GM12878 (cell line): Measurements from ENCODE around the gene PCYOX1L. TPM values are rescaled to one million over a fixed set of nuclear protein-coding genes. Genes with fewer than 3 reads are reported as not detected.

ENCODE experiments used
- ATAC-seq: fragments of 200-7000 bp; cut with Tn5 transposase; 3 replicates; pipeline ENCODE4 v1.9.1; 2020; ENCODE audit warnings: mild to moderate bottlenecking, moderate library complexity
- BruUV-seq: library from RNA; stranded (reverse); fragments of 400-500 nt; replicated peaks from 2 replicates; lab custom pipeline; 2021; lab: Mats Ljungman, UMichigan
- CTCF ChIA-PET: fragments of 300-600 bp; sonication (Branson Sonifier 250); formaldehyde crosslinking; extraction: SDS; loops from one replicate; lab custom pipeline; 2021; ENCODE audit warnings: inconsistent platforms; lab: Yijun Ruan, JAX
- POLR2A ChIA-PET: fragments of 350-600 bp; formaldehyde crosslinking; extraction: SDS; loops from one replicate; lab custom pipeline; 2021; ENCODE audit warnings: inconsistent platforms; lab: Charles Lee
- RAD21 ChIA-PET: fragments of 300-600 bp; sonication (Branson Sonifier 250); formaldehyde crosslinking; loops from one replicate; lab custom pipeline; 2023; ENCODE audit warnings: antibody characterized with exemption; ENCODE audit not compliant: unreplicated experiment; lab: Charles Lee
- SMC1A ChIA-PET: fragments of 300-600 bp; sonication (Branson Sonifier 250); formaldehyde crosslinking; loops from one replicate; lab custom pipeline; 2023; ENCODE audit not compliant: unreplicated experiment, uncharacterized antibody; lab: Charles Lee
- DNase-seq: peaks from one replicate; pipeline ENCODE4 v3.0.0-alpha.2; 2011; ENCODE audit warnings: low read depth, low spot score
- FAIRE-seq: peaks from 3 replicates; lab custom pipeline; 2011; peaks lifted over from hg19 to GRCh38; lab: Jason Lieb, UNC
- H2AFZ ChIP-seq: 2 replicates; pipeline ENCODE4 v1.6.0; 2011; ENCODE audit warnings: low read depth, low read length, control low read depth; ENCODE audit not compliant: control insufficient read depth
- H3K27ac ChIP-seq: 2 replicates; pipeline ENCODE4 v1.5.1; 2011; ENCODE audit warnings: control low read depth; ENCODE audit not compliant: control insufficient read depth, insufficient read depth
- H3K27me3 ChIP-seq, 2 experiments: replicated peaks in 1 of 2; 2 replicates each; pipeline versions ENCODE4 v1.6.0 to v1.6.1; 2011; ENCODE audit warnings: low read length in 1 of 2; ENCODE audit not compliant: control insufficient read depth in 2 of 2, insufficient read depth in 2 of 2
- H3K36me3 ChIP-seq, 2 experiments: 2 replicates each; pipeline ENCODE4 v1.5.1; 2011; ENCODE audit warnings: low read length in 1 of 2; ENCODE audit not compliant: control insufficient read depth in 2 of 2, insufficient read depth in 2 of 2
- H3K4me1 ChIP-seq: 2 replicates; pipeline ENCODE4 v1.6.1; 2011; ENCODE audit warnings: mild to moderate bottlenecking, low read length, moderate library complexity, mixed read lengths; ENCODE audit not compliant: control insufficient read depth, insufficient read depth
- H3K4me2 ChIP-seq: 2 replicates; pipeline ENCODE4 v1.6.0; 2011; ENCODE audit warnings: control low read depth; ENCODE audit not compliant: control insufficient read depth, insufficient read depth
- H3K4me3 ChIP-seq: fragments of 200-600 bp; sonication (generic); 2 replicates; pipeline ENCODE4 v1.5.1; 2016
- H3K79me2 ChIP-seq: 2 replicates; pipeline ENCODE4 v1.6.0; 2011; ENCODE audit warnings: low read length; ENCODE audit not compliant: control insufficient read depth, insufficient read depth
- H3K9ac ChIP-seq: 2 replicates; pipeline ENCODE4 v1.8.0; 2011; ENCODE audit warnings: low read length, control low read depth, mixed read lengths; ENCODE audit not compliant: control insufficient read depth, insufficient read depth
- H3K9me3 ChIP-seq: replicated peaks from 3 replicates; pipeline ENCODE4 v1.5.1; 2011; ENCODE audit warnings: mild to moderate bottlenecking, low read length; ENCODE audit not compliant: control insufficient read depth, insufficient read depth
- H4K20me1 ChIP-seq: 2 replicates; pipeline ENCODE4 v1.6.0; 2011; ENCODE audit not compliant: control insufficient read depth, insufficient read depth
- ATF7 ChIP-seq: fragments of 450-650 bp; IDR thresholded peaks from 2 replicates; pipeline ENCODE4 v1.6.1; 2016; ENCODE audit warnings: low read depth, mild to moderate bottlenecking
- E2F8 ChIP-seq: fragments of 450-650 bp; IDR thresholded peaks from 2 replicates; pipeline ENCODE4 v1.6.1; 2018; ENCODE audit warnings: mild to moderate bottlenecking, low read depth, moderate library complexity; ENCODE audit not compliant: partially characterized antibody
- GATAD2B ChIP-seq: fragments of 450-650 bp; conservative IDR thresholded peaks from 2 replicates; pipeline ENCODE4 v1.6.1; 2017; ENCODE audit warnings: low read depth, mild to moderate bottlenecking, moderate library complexity
- HSF1 ChIP-seq: fragments of 150-350 bp; IDR thresholded peaks from 2 replicates; pipeline ENCODE4 v1.6.1; 2014; ENCODE audit warnings: mild to moderate bottlenecking, low read depth, low read length
- IRF4 ChIP-seq: IDR thresholded peaks from 2 replicates; pipeline ENCODE4 v1.6.1; 2011; ENCODE audit warnings: low read depth, low read length
- RB1 ChIP-seq: fragments of 450-650 bp; formaldehyde crosslinking; IDR thresholded peaks from 2 replicates; pipeline ENCODE4 v1.6.1; 2017; ENCODE audit warnings: mild to moderate bottlenecking, borderline replicate concordance
- SUPT20H ChIP-seq: IDR thresholded peaks from 2 replicates; pipeline ENCODE4 v1.6.1; 2011; ENCODE audit warnings: low read depth, mild to moderate bottlenecking, low read length, moderate library complexity, borderline replicate concordance; ENCODE audit not compliant: control insufficient read depth
- WGBS: methylation state at CpG from one replicate; pipeline ENCODE4 v1.1.6; 2016; ENCODE audit warnings: low lambda C conversion rate; ENCODE audit not compliant: insufficient replicate concordance, insufficient coverage; ENCODE audit errors: missing lambda C conversion rate; 5-methylcytosine and 5-hydroxymethylcytosine counted together
- in situ Hi-C: fragments of 300-500 bp; cut with MboI; formaldehyde crosslinking; loops from 9 replicates; pipeline ENCODE4 v1.14.3; 2018; ENCODE audit warnings: mixed read lengths
- intact Hi-C: fragments of 100-400 bp; cut with micrococcal nuclease; formaldehyde crosslinking; loops from one replicate; pipeline ENCODE4 v1.14.2; 2022; ENCODE audit not compliant: unreplicated experiment
- polyA plus RNA-seq, 11 experiments: library from polyadenylated mRNA; depleted of rRNA in 4 of 11; unstranded in 6 of 11; stranded (reverse) in 5 of 11; fragments of >200 nt; fragmentation: Nextera tagmentation in 4 of 11; fragmentation: Illumina TruSeq in 1 of 11; extraction: Ambion mirVana in 4 of 11; extraction: Trizol in 1 of 11; gene quantifications; 1 replicate in 1 of 11; 2 replicates in 10 of 11; pipeline versions ENCODE4 v1.2.1 to v1.2.3, GENCODE V29; 2011 to 2016; ENCODE audit warnings: inconsistent platforms in 2 of 11, missing spikeins in 2 of 11, low read depth in 1 of 11
- total RNA-seq, 4 experiments: library from RNA; depleted of rRNA in 3 of 4; stranded (reverse); fragments of >200 nt in 3 of 4; fragmentation: Illumina TruSeq in 1 of 4; extraction: Trizol in 1 of 4; gene quantifications; 2 replicates each; pipeline versions ENCODE4 v1.2.1 to v1.2.3, GENCODE V29; 2013 to 2021

The PCYOX1L gene
- total and polyA plus RNA-seq, 10 of the 15 experiments (the other 5 are each of a cell fraction or from before 2014, with no cell fraction given): 2.9 to 17.0 (median 12.9) TPM

- WGBS: 70% methylated on average over 3 of the region's 3 CpGs
- no peak overlapping the region for H3K4me2 ChIP-seq
- DNase-seq (no peak), FAIRE-seq (no peak), ATAC-seq (no peak)
- RAD21 ChIA-PET: interaction anchor here (1.3 kb wide), 1 partner anchor 56 kb away, joined by 5 read pairs; no protein-coding TSS in a partner anchor
- H3K4me1 ChIP-seq: no peaks in the 10 kb centered on the region
- no peaks in the 10 kb centered on the region; a peak in 1 of 4 replicates for H3K27me3 ChIP-seq
- H3K9ac ChIP-seq: no peak overlapping the region
- H3K27ac ChIP-seq: no peak overlapping the region
- CTCF ChIA-PET: interaction anchor here (0.5 to 6.6 kb wide), 16 partner anchors 8 to 640 kb away, joined by 3 to 90 read pairs (median 4); partner anchors contain the start of gene CSNK1A1
- POLR2A ChIA-PET: no interaction called here
- no peaks in the 10 kb centered on the region for H3K9me3 ChIP-seq
- no peaks in the 10 kb centered on the region for H3K79me2 ChIP-seq
- no peak overlapping the region for H2AFZ ChIP-seq
- intact Hi-C loops: no loop called here
- no TSS peak for BruUV-seq
- no peaks in the 10 kb centered on the region for H4K20me1 ChIP-seq
- no peaks in the 10 kb centered on the region for H3K36me3 ChIP-seq
- H3K4me3 ChIP-seq: no peak overlapping the region
- in situ Hi-C loops: loop anchor here (5.0 kb wide), 1 partner anchor 179 kb away; the partner anchor contains the start of gene CSNK1A1
- SMC1A ChIA-PET: interaction anchor here (0.5 to 3.3 kb wide), 13 partner anchors 12 to 248 kb away, joined by 3 to 18 read pairs (median 4); partner anchors contain the start of gene GRPEL2
- TF ChIP-seq E2F8 (no peak), HSF1 (no peak), ATF7 (no peak), GATAD2B (no peak), SUPT20H (no peak), IRF4 (no peak), RB1 (no peak)
- TF ChIP-seq, all 136 proteins: peak for 0
Measured at GRCh38 chr5:149372932-149373331, 15.1 kb downstream of the PCYOX1L start.
